H1 (cell line): ENCODE measurements around the gene FOXN1. TPM values are rescaled to one million over a fixed set of nuclear protein-coding genes. Genes with fewer than 3 reads are reported as not detected.

Source experiments
- CHD7 ChIP-seq: fragments of 300-600 bp; sonication (generic); IDR thresholded peaks from 2 replicates; pipeline ENCODE4 v1.7.1; 2012; ENCODE audit warnings: low read length, moderate library complexity, mild to moderate bottlenecking, inconsistent platforms; ENCODE audit not compliant: insufficient replicate concordance
- polyA plus RNA-seq, 7 experiments: library from polyadenylated mRNA; depleted of rRNA in 3 of 7; stranded (reverse) in 5 of 7; unstranded in 2 of 7; fragments of >200 nt in 5 of 7; fragments of 200-250 nt in 2 of 7; gene quantifications; 1 replicate in 5 of 7; 2 replicates in 1 of 7; 4 replicates in 1 of 7; pipeline versions ENCODE4 v1.2.1 to v1.2.3, GENCODE V29; 2011 to 2013; ENCODE audit warnings: missing spikeins in 2 of 7, mixed read lengths in 2 of 7
- total RNA-seq: library from RNA; stranded (reverse); fragmentation: NEBNext Ultra II Directional; extraction: Animal tissue kit (Norgen Biotek cat#: 25700); gene quantifications from 2 replicates; pipeline ENCODE4 v1.2.1, GENCODE V29; 2021

Gene FOXN1
- total and polyA plus RNA-seq, 2 of the 8 experiments (the other 6 are each of a cell fraction or from before 2014, with no cell fraction given), result not detected

GRCh38 chr17:28498652-28499363 is 7.3 kb upstream of the FOXN1 start (continued):
- TF ChIP-seq CHD7, result no peak
